SH-SY5Y (cell line): ENCODE measurements around the gene TLE5.

ENCODE experiments used
- GATA2 ChIP-seq: IDR thresholded peaks from 2 replicates; pipeline ENCODE4 v1.6.1; 2011; ENCODE audit warnings: mild to moderate bottlenecking, low read depth, low read length
- GATA3 ChIP-seq: IDR thresholded peaks from 2 replicates; pipeline ENCODE4 v1.6.1; 2011; ENCODE audit warnings: low read depth, mild to moderate bottlenecking, low read length, moderate library complexity

GRCh38 chr19:3080286-3080685 is 18.0 kb upstream of the TLE5 start:
- TF ChIP-seq GATA3, result no peak
- TF ChIP-seq GATA2, result no peak
